GM21515 (cell line): ENCODE data around the gene ELL2.

Experiments used
- ATAC-seq: cut with Tn5 transposase; IDR thresholded peaks from one replicate; pipeline ENCODE4 v1.9.1; 2021; ENCODE audit not compliant: unreplicated experiment

The ELL2 gene

GRCh38 chr5:95961617-95962474, at the start of gene ELL2:
Gene ELL2 (minus strand): TSS chr5:95961851. CDS start chr5:95961721, 130 bp downstream.
- peak; percentile 92 for ATAC-seq

GRCh38 chr5:96008987-96009647, 47.5 kb upstream of the ELL2 start:
- ATAC-seq: no peak

- no peak for ATAC-seq
Measured at GRCh38 chr5:96008487-96008886, 46.8 kb upstream of the ELL2 start.

GRCh38 chr5:96007051-96007450, 45.4 kb upstream of the ELL2 start:
- no peak for ATAC-seq

- no peak for ATAC-seq
Measured at GRCh38 chr5:96006291-96006690, 44.6 kb upstream of the ELL2 start.

GRCh38 chr5:96004754-96005153, 43.1 kb upstream of the ELL2 start:
- ATAC-seq: no peak

- ATAC-seq: no peak
Measured at GRCh38 chr5:96004087-96004486, 42.4 kb upstream of the ELL2 start.

- ATAC-seq: no peak
Measured at GRCh38 chr5:96001262-96001661, 39.6 kb upstream of the ELL2 start.

GRCh38 chr5:96000308-96000707, 38.7 kb upstream of the ELL2 start:
- ATAC-seq: no peak

GRCh38 chr5:95996904-95997723, 35.5 kb upstream of the ELL2 start:
- no peak for ATAC-seq

GRCh38 chr5:95995962-95996489, 34.4 kb upstream of the ELL2 start:
- no peak for ATAC-seq

- ATAC-seq: no peak
Measured at GRCh38 chr5:95993776-95994175, 32.1 kb upstream of the ELL2 start.

GRCh38 chr5:95993266-95993665, 31.6 kb upstream of the ELL2 start:
- no peak for ATAC-seq

- ATAC-seq: no peak
Measured at GRCh38 chr5:95989283-95990048, 27.8 kb upstream of the ELL2 start.

- ATAC-seq: no peak
Measured at GRCh38 chr5:95988877-95989276, 27.2 kb upstream of the ELL2 start.

- no peak for ATAC-seq
Measured at GRCh38 chr5:95988094-95988493, 26.4 kb upstream of the ELL2 start.

- no peak for ATAC-seq
Measured at GRCh38 chr5:95986937-95987520, 25.4 kb upstream of the ELL2 start.

- no peak for ATAC-seq
Measured at GRCh38 chr5:95986001-95986400, 24.4 kb upstream of the ELL2 start.

GRCh38 chr5:95985249-95985648, 23.6 kb upstream of the ELL2 start:
- ATAC-seq: no peak

- no peak for ATAC-seq
Measured at GRCh38 chr5:95984287-95984938, 22.8 kb upstream of the ELL2 start.
